SK-N-MC (cell line): ENCODE data around the gene HLA-DQA1.
"Not testable (repeated sequence)": the region's sequence is repeated elsewhere in the genome, so short reads cannot be mapped to it uniquely, and the experiment has no call there.

Experiments used
- DNase-seq: peaks from one replicate; pipeline ENCODE4 v3.0.0-alpha.2; 2011; ENCODE audit warnings: low read depth, low spot score
- H3K27ac ChIP-seq: fragments of 200-600 bp; sonication (generic); 2 replicates; pipeline ENCODE4 v1.5.1; 2016; ENCODE audit warnings: mixed run types
- H3K36me3 ChIP-seq: fragments of 200-600 bp; sonication (generic); 2 replicates; pipeline ENCODE4 v1.6.1; 2017; ENCODE audit warnings: antibody characterized with exemption, low read length, mixed read lengths; ENCODE audit not compliant: insufficient read depth
- H3K4me3 ChIP-seq: fragments of 200-600 bp; sonication (generic); 2 replicates; pipeline ENCODE4 v1.5.1; 2016
- H3K9ac ChIP-seq: fragments of 200-600 bp; sonication (generic); 2 replicates; pipeline ENCODE4 v1.8.0; 2017; ENCODE audit warnings: mixed run types, mixed read lengths; ENCODE audit not compliant: insufficient read length
- H3K9me3 ChIP-seq: fragments of 200-600 bp; sonication (generic); 2 replicates; pipeline ENCODE4 v1.6.1; 2017; ENCODE audit warnings: low read depth, mild to moderate bottlenecking, antibody characterized with exemption, low read length, moderate library complexity, mixed read lengths
- EZH2 ChIP-seq: fragments of 200-600 bp; sonication (generic); IDR thresholded peaks from one replicate; pipeline ENCODE4 v1.6.1; 2017; ENCODE audit warnings: antibody characterized with exemption
- FOXP2 ChIP-seq: optimal IDR thresholded peaks from 2 replicates; pipeline ENCODE3; 2011; ENCODE audit warnings: mild to moderate bottlenecking, moderate library complexity; ENCODE audit not compliant: insufficient read depth; ENCODE audit errors: extremely low read length, control extremely low read depth
- POLR2AphosphoS5 ChIP-seq: IDR thresholded peaks from 2 replicates; pipeline ENCODE4 v1.6.1; 2012; ENCODE audit warnings: mild to moderate bottlenecking, low read depth, low read length, borderline replicate concordance

Gene HLA-DQA1

GRCh38 chr6:32627249-32627648, 10.0 kb upstream of the HLA-DQA1 start:
- no peak for TF ChIP-seq POLR2AphosphoS5
- TF ChIP-seq FOXP2, result no peak
- no peak for TF ChIP-seq EZH2
- H3K36me3 ChIP-seq, result no peaks in the 10 kb centered on the region
- no peak overlapping the region for H3K4me3 ChIP-seq
- H3K27ac ChIP-seq, result no peak overlapping the region
- no peak overlapping the region for H3K9ac ChIP-seq
- H3K9me3 ChIP-seq, result no peaks in the 10 kb centered on the region
- no peak for DNase-seq

- H3K9ac ChIP-seq, result no peak overlapping the region
- no peaks in the 10 kb centered on the region for H3K36me3 ChIP-seq
Measured at GRCh38 chr6:32627831-32628230, 9.4 kb upstream of the HLA-DQA1 start.

DNA sequence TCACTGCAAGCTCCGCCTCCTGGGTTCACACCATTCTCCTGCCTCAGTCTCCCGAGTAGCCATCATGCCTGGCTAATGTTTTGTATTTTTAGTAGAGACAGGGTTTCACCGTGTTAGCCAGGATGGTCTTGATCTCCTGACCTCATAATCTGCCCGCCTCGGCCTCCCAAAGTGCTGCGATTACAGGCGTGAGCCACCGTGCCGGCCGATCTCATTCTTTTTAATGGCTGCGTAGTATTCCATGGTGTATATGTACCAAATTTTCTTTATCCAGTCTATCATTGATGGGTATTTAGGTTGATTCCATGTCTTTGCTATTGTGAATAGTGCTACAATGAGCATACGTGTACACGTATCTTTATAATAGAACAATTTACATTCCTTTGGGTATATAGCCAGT, 7.4 kb upstream of the HLA-DQA1 start:
- H3K9ac ChIP-seq, H3K27ac ChIP-seq, DNase-seq, H3K36me3 ChIP-seq, H3K4me3 ChIP-seq, H3K9me3 ChIP-seq: not testable (repeated sequence)

More at GRCh38 chr6:32627831-32628230, 9.4 kb upstream of the HLA-DQA1 start:
- H3K4me3 ChIP-seq, result no peak overlapping the region
- H3K9me3 ChIP-seq, result no peaks in the 10 kb centered on the region
- DNase-seq, result no peak
- TF ChIP-seq POLR2AphosphoS5 (no peak), FOXP2 (no peak), EZH2 (no peak)
- H3K27ac ChIP-seq, result no peak overlapping the region

DNA sequence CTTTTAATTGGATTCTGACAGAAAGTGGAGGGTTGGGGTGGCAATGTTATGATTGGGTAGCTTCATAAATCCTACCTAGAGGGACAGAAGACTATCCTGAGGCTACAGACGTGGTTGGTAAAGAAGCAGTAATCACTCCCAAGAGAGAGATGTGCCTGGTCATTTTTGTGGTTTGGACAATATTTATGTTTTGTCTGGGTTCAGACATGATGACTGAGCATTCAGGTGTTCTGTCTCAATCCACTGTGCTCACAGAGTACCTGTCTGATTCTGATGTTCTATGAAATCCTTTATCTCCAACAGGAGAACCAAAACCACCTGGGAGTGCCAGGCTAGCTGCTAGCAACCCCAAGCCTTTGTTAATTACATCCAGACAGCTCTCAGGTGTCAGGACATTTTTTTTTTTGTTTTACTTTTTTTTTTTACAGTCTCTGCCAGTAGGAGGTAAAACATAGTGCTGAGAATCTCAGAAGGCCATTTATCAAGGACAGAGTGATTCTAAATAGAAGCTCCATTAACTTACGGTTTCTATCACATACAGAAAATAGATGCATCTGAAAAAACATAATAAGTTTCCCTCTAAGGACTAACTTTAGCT, 1.6 kb upstream of the HLA-DQA1 start:
- Histone ChIP-seq H3K9me3 (no peaks in the 10 kb centered on the region), H3K27ac (no peak overlapping the region), H3K36me3 (no peaks in the 10 kb centered on the region), H3K4me3 (no peak overlapping the region), H3K9ac (no peak overlapping the region)
- no peak for DNase-seq
- TF ChIP-seq POLR2AphosphoS5, result no peak
- no peak for TF ChIP-seq EZH2
- no peak for TF ChIP-seq FOXP2

- no peak overlapping the region for H3K27ac ChIP-seq
- H3K4me3 ChIP-seq, result no peak overlapping the region
- H3K9ac ChIP-seq, result no peak overlapping the region
- TF ChIP-seq POLR2AphosphoS5 (no peak), EZH2 (no peak), FOXP2 (no peak)
- H3K36me3 ChIP-seq, result no peaks in the 10 kb centered on the region
- no peak for DNase-seq
- H3K9me3 ChIP-seq, result no peaks in the 10 kb centered on the region
Measured at GRCh38 chr6:32637883-32638282, 677 bp downstream of the HLA-DQA1 start.

DNA sequence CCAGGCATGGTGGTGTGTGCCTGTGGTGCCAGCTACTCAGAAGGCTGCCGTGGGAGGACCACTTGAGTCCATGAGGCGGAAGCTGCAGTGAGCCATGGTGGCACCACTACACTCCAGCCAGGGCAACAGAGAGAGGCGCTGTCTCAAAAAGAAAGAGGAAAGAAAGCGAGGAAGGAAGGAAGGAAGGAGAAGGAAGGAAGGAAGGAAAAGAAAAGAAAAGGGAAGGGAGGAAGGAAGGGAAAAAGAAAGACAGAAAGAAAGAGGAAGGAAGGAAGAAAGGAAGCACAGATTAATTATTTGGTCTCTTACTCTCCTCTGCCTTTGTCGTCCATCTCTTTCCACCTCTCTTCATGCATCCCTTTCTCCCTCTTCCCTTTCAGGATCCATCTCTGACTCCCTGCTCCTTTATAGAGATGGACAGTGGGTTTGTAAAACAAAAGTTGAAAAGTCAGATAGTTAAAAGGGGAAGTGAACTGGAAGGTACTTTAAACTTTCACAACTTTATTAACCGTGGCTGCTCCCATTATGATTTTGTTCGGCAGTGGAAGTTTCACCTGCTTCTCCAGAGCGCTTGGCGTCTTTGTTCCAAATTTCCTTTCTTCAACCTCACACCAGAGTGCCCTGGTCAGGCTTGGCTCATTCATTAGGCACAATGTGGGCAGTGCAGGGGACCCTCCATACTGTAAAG, 1.5 kb downstream of the HLA-DQA1 start:
- Histone ChIP-seq H3K36me3 (no peaks in the 10 kb centered on the region), H3K9ac (no peak overlapping the region), H3K9me3 (no peaks in the 10 kb centered on the region), H3K27ac (no peak overlapping the region), H3K4me3 (no peak overlapping the region)
- no peak for DNase-seq
- TF ChIP-seq FOXP2 (no peak), POLR2AphosphoS5 (no peak), EZH2 (no peak)

DNA sequence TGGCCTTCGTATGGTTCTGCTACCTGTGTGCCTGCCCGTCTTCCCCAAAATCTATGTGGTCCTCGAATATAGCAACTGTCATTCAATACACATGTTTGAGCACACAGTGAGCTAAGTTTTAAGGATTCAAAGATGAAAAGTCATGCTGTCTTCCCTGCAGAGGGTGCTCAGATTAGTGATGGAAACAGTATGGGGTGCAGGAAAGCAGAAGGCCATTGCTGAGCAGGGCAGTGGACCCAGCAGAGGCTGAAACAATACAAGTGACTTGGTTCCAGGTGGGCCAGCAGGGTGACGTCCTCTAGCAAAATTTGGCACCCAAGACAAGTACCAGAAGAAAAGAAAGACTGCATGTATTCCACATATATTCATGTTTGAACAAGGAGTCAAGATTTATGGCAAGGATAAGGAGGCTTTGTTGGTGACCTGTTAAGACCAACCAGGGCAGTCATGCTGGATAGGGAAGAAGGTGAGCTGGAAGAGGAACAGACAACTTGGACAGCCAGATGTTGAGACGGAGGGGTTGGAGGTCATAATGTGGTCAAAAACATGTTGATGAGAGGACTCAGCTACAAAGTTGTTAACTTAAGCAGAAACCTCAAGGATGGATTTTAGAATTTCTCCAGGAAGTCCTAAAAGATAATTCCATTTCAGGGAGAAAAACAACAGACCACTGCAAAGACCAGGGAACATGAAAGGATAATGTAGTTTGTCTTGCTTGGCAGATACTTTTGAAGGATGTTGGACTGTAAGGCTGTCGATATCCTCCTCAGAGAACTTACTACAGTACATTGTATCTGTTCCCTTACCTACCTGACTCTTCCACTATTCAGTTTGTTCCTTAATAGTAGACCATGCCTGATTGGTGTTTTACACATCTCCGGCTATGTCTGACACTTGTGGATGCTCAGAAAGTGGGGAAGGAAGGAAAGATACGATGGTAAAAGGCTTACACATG, 2.5 kb downstream of the HLA-DQA1 start:
- Histone ChIP-seq H3K27ac (no peak overlapping the region), H3K4me3 (no peak overlapping the region), H3K36me3 (no peaks in the 10 kb centered on the region), H3K9me3 (no peaks in the 10 kb centered on the region), H3K9ac (no peak overlapping the region)
- DNase-seq, result no peak
- no peak for TF ChIP-seq FOXP2
- no peak for TF ChIP-seq POLR2AphosphoS5
- TF ChIP-seq EZH2, result no peak

- Histone ChIP-seq H3K9ac (no peak overlapping the region), H3K4me3 (no peak overlapping the region), H3K27ac (no peak overlapping the region), H3K36me3 (no peaks in the 10 kb centered on the region), H3K9me3 (no peaks in the 10 kb centered on the region)
- no peak for DNase-seq
- TF ChIP-seq POLR2AphosphoS5 (no peak), EZH2 (no peak)
Measured at GRCh38 chr6:32641122-32641521, 3.9 kb downstream of the HLA-DQA1 start.

- H3K9ac ChIP-seq, H3K27ac ChIP-seq, H3K4me3 ChIP-seq, H3K9me3 ChIP-seq, DNase-seq, H3K36me3 ChIP-seq: not testable (repeated sequence)
Measured at GRCh38 chr6:32641785-32642719, 4.8 kb downstream of the HLA-DQA1 start.
